ENCODE measurements around the gene MCF2L2. TPM values are rescaled to one million over a fixed set of nuclear protein-coding genes. Genes with fewer than 3 reads are reported as not detected.

The MCF2L2 gene
- total and polyA plus RNA-seq, 2 of the 13 experiments (the other 11 are each of a cell fraction or from before 2014, with no cell fraction given), result not detected

GRCh38 chr3:183377307-183377959, 51.0 kb downstream of the MCF2L2 start:
- ATAC-seq, result no peak
- 32% methylated on average over 7 of the region's 7 CpGs for WGBS (ENCODE audit: low lambda C conversion rate)
- Histone ChIP-seq H3K4me3 (replicated peaks in 1 of 3; ENCODE audit: insufficient read depth in 1 of 3, low read depth in 2 of 3, low read length in 3 of 3) (no peak overlapping the region), H3K27me3 (ENCODE audit: control insufficient read depth in 1 of 2, insufficient read depth in 2 of 2, low read length in 2 of 2) (peaks cover 2 to 42% of the 10 kb centered on the region in 2 experiments), H4K20me1 (ENCODE audit: insufficient read depth, low read length) (no peaks in the 10 kb centered on the region), H3K4me2 (ENCODE audit: low read depth, low read length) (no peak overlapping the region), H3K36me3 (replicated peaks in 1 of 2; ENCODE audit: control insufficient read depth in 1 of 2, insufficient read depth in 2 of 2, low read length in 2 of 2) (no peaks in the 10 kb centered on the region), H3K9ac (ENCODE audit: insufficient read depth, low read depth, low read length) (no peak overlapping the region), H3K9me3 (ENCODE audit: low read length) (no peaks in the 10 kb centered on the region), H2AFZ (ENCODE audit: low read length) (no peak overlapping the region), H3K27ac (ENCODE audit: extremely low read length, insufficient read depth, low read length) (no peak overlapping the region), H3K79me2 (ENCODE audit: insufficient read depth, low read length) (no peaks in the 10 kb centered on the region), H3K4me1 (ENCODE audit: insufficient read depth, low read length) (no peaks in the 10 kb centered on the region)
- BruUV-seq (replicated peaks), result no TSS peak
- FAIRE-seq, result no peak
- CTCF ChIA-PET (ENCODE audit: low intra/inter-chr PET ratio, low total read pairs), result no interaction called here
- no peak for DNase-seq (ENCODE audit: low spot score)
- POLR2A ChIA-PET, result no interaction called here
- in situ Hi-C loops (cut with HindIII; ENCODE audit: extremely low pct_ligation_motif_present, low pct_unique_long_range_greater_than_20kb) (no loop called here), intact Hi-C loops (cut with micrococcal nuclease; ENCODE audit: unreplicated experiment) (no loop called here)
- TF ChIP-seq ZNF343 (CRISPR knock-in tag; IDR thresholded peaks at IDR 0.05) (no peak), TEF (CRISPR knock-in tag; IDR thresholded peaks at IDR 0.05) (no peak), ZNF674 (CRISPR knock-in tag; IDR thresholded peaks at IDR 0.05; ENCODE audit: low read depth) (no peak), ZNF512B (CRISPR knock-in tag; IDR thresholded peaks at IDR 0.05; ENCODE audit: borderline replicate concordance) (no peak), HCFC1 (IDR thresholded peaks at IDR 0.05; ENCODE audit: low read depth, low read length) (no peak), ZNF142 (CRISPR knock-in tag; IDR thresholded peaks at IDR 0.05) (no peak), YEATS2 (CRISPR knock-in tag; IDR thresholded peaks at IDR 0.05; ENCODE audit: borderline replicate concordance) (no peak), DZIP1 (CRISPR knock-in tag; IDR thresholded peaks at IDR 0.05) (no peak), ZSCAN9 (CRISPR knock-in tag; IDR thresholded peaks at IDR 0.05; ENCODE audit: borderline replicate concordance) (no peak), HNRNPLL (IDR thresholded peaks at IDR 0.05; ENCODE audit: low read depth, low read length, poor library complexity, severe bottlenecking) (no peak)

All from HepG2 (cell line).